HepG2 (cell line): ENCODE measurements around the gene ATP8B4. TPM values are rescaled to one million over a fixed set of nuclear protein-coding genes. Genes with fewer than 3 reads are reported as not detected.

ENCODE experiments used
- ATAC-seq: fragments of 200-7000 bp; cut with Tn5 transposase; 3 replicates; pipeline ENCODE4 v1.9.1; 2020; ENCODE audit warnings: mild to moderate bottlenecking, moderate library complexity
- BruUV-seq: library from RNA; stranded (reverse); fragments of 400-500 nt; replicated peaks from 2 replicates; lab custom pipeline; 2021; lab: Mats Ljungman, UMichigan
- CTCF ChIA-PET: fragments of 300-600 bp; formaldehyde crosslinking; extraction: SDS; loops from one replicate; lab custom pipeline; 2021; ENCODE audit warnings: low total read pairs, inconsistent platforms, low intra/inter-chr PET ratio; lab: Yijun Ruan, JAX
- POLR2A ChIA-PET: fragments of 350-600 bp; sonication (Branson Sonifier 250); formaldehyde crosslinking; loops from one replicate; lab custom pipeline; 2020; ENCODE audit warnings: antibody characterized with exemption, inconsistent platforms; lab: Yijun Ruan, JAX
- DNase-seq: peaks from one replicate; pipeline ENCODE4 v3.0.0-alpha.2; 2015; ENCODE audit warnings: low spot score
- FAIRE-seq: peaks from 3 replicates; lab custom pipeline; 2011; peaks lifted over from hg19 to GRCh38; lab: Jason Lieb, UNC
- H2AFZ ChIP-seq: one replicate; pipeline ENCODE4 v1.6.1; 2011; ENCODE audit warnings: low read length, inconsistent platforms
- H3K27ac ChIP-seq: fragments of 300-600 bp; 3 replicates; pipeline ENCODE4 v1.8.0; 2011; ENCODE audit warnings: mixed run types, mild to moderate bottlenecking, mixed read lengths, low read length, inconsistent platforms; ENCODE audit not compliant: insufficient read depth; ENCODE audit errors: extremely low read length
- H3K27me3 ChIP-seq, 2 experiments: fragments of 200-600 bp in 1 of 2; 2 replicates in 1 of 2; 3 replicates in 1 of 2; pipeline versions ENCODE4 v1.6.0 to v1.8.0; 2011; ENCODE audit warnings: low read length in 2 of 2, mild to moderate bottlenecking in 2 of 2, moderate library complexity in 2 of 2, inconsistent platforms in 1 of 2; ENCODE audit not compliant: insufficient read depth in 2 of 2, control insufficient read depth in 1 of 2
- H3K36me3 ChIP-seq, 2 experiments: fragments of 200-600 bp in 1 of 2; replicated peaks in 1 of 2; 2 replicates in 1 of 2; 3 replicates in 1 of 2; pipeline versions ENCODE4 v1.5.1 to v1.8.0; 2011; ENCODE audit warnings: low read length in 2 of 2, inconsistent platforms in 1 of 2; ENCODE audit not compliant: insufficient read depth in 2 of 2, control insufficient read depth in 1 of 2
- H3K4me1 ChIP-seq: 2 replicates; pipeline ENCODE4 v1.5.1; 2012; ENCODE audit warnings: low read length, inconsistent platforms; ENCODE audit not compliant: insufficient read depth
- H3K4me2 ChIP-seq: 2 replicates; pipeline ENCODE4 v1.6.0; 2011; ENCODE audit warnings: low read depth, low read length, inconsistent platforms
- H3K4me3 ChIP-seq, 3 experiments: fragments of 200-600 bp in 1 of 3; sonication (generic), shearing (Covaris generic) in 1 of 3; replicated peaks in 1 of 3; 2 replicates each; pipeline ENCODE4 v1.5.1; 2011 to 2016; ENCODE audit warnings: low read length in 3 of 3, inconsistent platforms in 2 of 3, low read depth in 2 of 3, mild to moderate bottlenecking in 2 of 3, control low read depth in 1 of 3, mixed read lengths in 1 of 3; ENCODE audit not compliant: insufficient read depth in 1 of 3
- H3K79me2 ChIP-seq: one replicate; pipeline ENCODE4 v1.6.1; 2011; ENCODE audit warnings: low read length, inconsistent platforms; ENCODE audit not compliant: insufficient read depth
- H3K9ac ChIP-seq: 2 replicates; pipeline ENCODE4 v1.6.0; 2011; ENCODE audit warnings: mild to moderate bottlenecking, low read depth, low read length, inconsistent platforms; ENCODE audit not compliant: insufficient read depth
- H3K9me3 ChIP-seq: 2 replicates; pipeline ENCODE4 v1.5.1; 2012; ENCODE audit warnings: mild to moderate bottlenecking, low read length
- H4K20me1 ChIP-seq: 2 replicates; pipeline ENCODE4 v1.6.0; 2011; ENCODE audit warnings: inconsistent platforms, mild to moderate bottlenecking, low read length, moderate library complexity; ENCODE audit not compliant: insufficient read depth
- CERS6 ChIP-seq: sonication (generic); formaldehyde crosslinking; IDR thresholded peaks from 2 replicates; pipeline ENCODE4 v1.5.0; 2020; ENCODE audit warnings: missing genetic modification reagents
- HDAC2 ChIP-seq: sonication (generic); formaldehyde crosslinking; IDR thresholded peaks from 2 replicates; pipeline ENCODE4 v1.4.0; 2020; ENCODE audit warnings: missing genetic modification reagents
- LBX2 ChIP-seq: sonication (generic); formaldehyde crosslinking; IDR thresholded peaks from 2 replicates; pipeline ENCODE4 v1.5.0; 2020; ENCODE audit warnings: missing genetic modification reagents, mild to moderate bottlenecking, borderline replicate concordance
- MNT ChIP-seq: fragments of 450-650 bp; IDR thresholded peaks from 2 replicates; pipeline ENCODE4 v1.6.1; 2016
- PAXIP1 ChIP-seq: sonication (generic); formaldehyde crosslinking; conservative IDR thresholded peaks from 2 replicates; pipeline ENCODE4 v1.4.0; 2020; ENCODE audit warnings: mild to moderate bottlenecking, missing genetic modification reagents, moderate library complexity
- SAFB2 ChIP-seq: sonication (generic); formaldehyde crosslinking; IDR thresholded peaks from 2 replicates; pipeline ENCODE4 v1.5.1; 2020; ENCODE audit warnings: missing genetic modification reagents, low read depth, mild to moderate bottlenecking, borderline replicate concordance
- SMARCC2 ChIP-seq: fragments of 450-650 bp; IDR thresholded peaks from 2 replicates; pipeline ENCODE4 v1.6.1; 2017; ENCODE audit warnings: antibody characterized with exemption, mild to moderate bottlenecking
- ZNF232 ChIP-seq: sonication (generic); formaldehyde crosslinking; IDR thresholded peaks from 2 replicates; pipeline ENCODE4 v1.4.0; 2020; ENCODE audit warnings: missing genetic modification reagents, borderline replicate concordance
- WGBS: methylation state at CpG from one replicate; pipeline ENCODE4 v1.1.6; 2017; ENCODE audit warnings: low lambda C conversion rate; 5-methylcytosine and 5-hydroxymethylcytosine counted together
- in situ Hi-C: cut with HindIII; loops from 2 replicates; pipeline ENCODE4 v1.10.0; 2017; ENCODE audit warnings: low pct_unique_long_range_greater_than_20kb; ENCODE audit not compliant: extremely low pct_ligation_motif_present
- intact Hi-C: fragments of 100-400 bp; cut with micrococcal nuclease; formaldehyde crosslinking; loops from one replicate; pipeline ENCODE4 v1.10.0; 2022; ENCODE audit not compliant: unreplicated experiment
- polyA plus RNA-seq, 8 experiments: library from polyadenylated mRNA; depleted of rRNA in 3 of 8; stranded (reverse) in 7 of 8; unstranded in 1 of 8; fragments of >200 nt; fragmentation: Illumina TruSeq in 4 of 8; extraction: Trizol in 4 of 8; gene quantifications; 2 replicates each; pipeline versions ENCODE4 v1.2.1 to v1.2.3, GENCODE V29; 2011 to 2016; ENCODE audit warnings: low read depth in 4 of 8, missing spikeins in 1 of 8, mixed read lengths in 1 of 8; ENCODE audit not compliant: insufficient read depth in 1 of 8
- total RNA-seq, 5 experiments: library from RNA; depleted of rRNA; stranded (reverse); fragments of >200 nt; fragmentation: Illumina TruSeq; extraction: Trizol; gene quantifications; 2 replicates each; pipeline ENCODE4 v1.2.3, GENCODE V29; 2016; ENCODE audit warnings: low read depth in 1 of 5

The ATP8B4 gene
- total and polyA plus RNA-seq, 2 of the 13 experiments (the other 11 are each of a cell fraction or from before 2014, with no cell fraction given) = 0.24 to 0.69 TPM

GRCh38 chr15:50046159-50046558, 72.9 kb downstream of the ATP8B4 start:
- no peaks in the 10 kb centered on the region for H3K79me2 ChIP-seq
- no peaks in the 10 kb centered on the region for H3K4me1 ChIP-seq
- intact Hi-C loops = no loop called here
- BruUV-seq = no TSS peak
- WGBS = 6% methylated on average over 1 of the region's 1 CpG
- TF ChIP-seq SMARCC2 (no peak), SAFB2 (CRISPR knock-in tag) (no peak), MNT (no peak), LBX2 (no peak), CERS6 (no peak), HDAC2 (CRISPR knock-in tag) (no peak), PAXIP1 (CRISPR knock-in tag) (no peak), ZNF232 (no peak)
- CTCF ChIA-PET = no interaction called here
- POLR2A ChIA-PET = no interaction called here
- no peaks in the 10 kb centered on the region for H3K36me3 ChIP-seq
- H3K27ac ChIP-seq = no peak overlapping the region
- peaks cover 9% of the 10 kb centered on the region; the same call in 1 of the 2 replicates for H3K9me3 ChIP-seq
- H3K4me3 ChIP-seq = no peak overlapping the region
- H3K9ac ChIP-seq = no peak overlapping the region
- ATAC-seq (no peak), FAIRE-seq (no peak), DNase-seq (no peak)
- no peak overlapping the region for H2AFZ ChIP-seq
- H4K20me1 ChIP-seq = no peaks in the 10 kb centered on the region
- in situ Hi-C loops = no loop called here
- no peak overlapping the region for H3K4me2 ChIP-seq
- no peaks in the 10 kb centered on the region for H3K27me3 ChIP-seq
